HG02884 (cell line): ENCODE measurements around the gene ZG16.

Experiments
- ATAC-seq: cut with Tn5 transposase; IDR thresholded peaks from one replicate; pipeline ENCODE4 v1.9.1; 2021; ENCODE audit warnings: mild to moderate bottlenecking, moderate library complexity; ENCODE audit not compliant: unreplicated experiment

Gene ZG16

DNA sequence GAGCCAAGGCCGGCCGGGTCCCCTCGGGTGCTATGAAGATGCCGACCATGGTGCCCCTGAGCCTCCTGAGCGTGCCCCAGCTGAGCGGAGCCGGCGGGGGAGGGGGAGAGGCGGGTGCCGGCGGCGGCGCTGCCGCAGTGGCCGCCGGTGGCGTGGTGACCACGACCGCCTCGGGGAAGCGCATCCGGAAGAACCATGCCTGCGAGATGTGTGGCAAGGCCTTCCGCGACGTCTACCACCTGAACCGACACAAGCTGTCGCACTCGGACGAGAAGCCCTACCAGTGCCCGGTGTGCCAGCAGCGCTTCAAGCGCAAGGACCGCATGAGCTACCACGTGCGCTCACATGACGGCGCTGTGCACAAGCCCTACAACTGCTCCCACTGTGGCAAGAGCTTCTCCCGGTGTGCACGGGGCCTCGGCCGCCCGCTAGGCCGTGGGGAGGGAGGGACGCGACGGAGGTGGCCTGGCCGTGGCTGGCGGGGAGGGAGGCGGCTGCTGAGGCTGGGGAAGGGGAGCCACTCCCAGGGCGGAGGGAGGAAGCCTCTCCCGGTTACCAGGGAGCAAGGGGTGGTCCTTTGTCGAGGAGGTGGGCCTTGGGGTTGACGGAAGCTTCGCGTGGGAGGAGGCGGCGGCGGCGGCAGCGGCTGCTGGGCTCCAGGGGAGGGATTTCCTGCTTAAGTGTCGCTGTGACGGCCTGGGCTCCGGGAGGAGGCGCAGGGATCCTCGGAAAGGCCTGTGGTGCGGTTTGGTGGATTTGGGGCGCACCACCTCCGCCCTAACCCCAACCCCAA, 29.6 kb downstream of the ZG16 start:
- no peak for ATAC-seq

DNA sequence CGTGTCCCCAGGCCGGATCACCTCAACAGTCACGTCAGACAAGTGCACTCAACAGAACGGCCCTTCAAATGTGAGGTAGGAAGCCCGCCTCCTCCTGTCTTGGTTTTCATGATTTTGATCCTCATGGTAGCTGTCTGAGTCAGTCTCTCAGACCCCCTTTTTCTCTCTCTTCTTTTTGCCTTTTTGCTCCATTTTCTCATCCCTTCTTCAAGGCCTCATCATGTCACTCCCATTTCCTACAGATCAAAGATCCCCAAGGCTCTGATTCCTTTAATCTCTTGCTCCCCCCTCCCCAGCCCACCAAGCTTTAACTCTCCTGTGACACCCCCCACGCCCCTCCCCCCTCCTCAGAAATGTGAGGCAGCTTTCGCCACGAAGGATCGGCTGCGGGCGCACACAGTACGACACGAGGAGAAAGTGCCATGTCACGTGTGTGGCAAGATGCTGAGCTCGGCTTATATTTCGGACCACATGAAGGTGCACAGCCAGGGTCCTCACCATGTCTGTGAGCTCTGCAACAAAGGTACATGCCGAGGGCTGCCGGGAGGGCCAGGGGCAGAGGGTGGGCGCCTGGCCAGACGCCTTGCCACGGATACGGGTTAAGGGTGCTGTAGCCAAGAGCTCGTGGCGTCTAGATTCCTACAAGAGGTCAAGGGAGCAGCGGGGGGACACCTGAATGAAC, 30.3 kb downstream of the ZG16 start:
- no peak for ATAC-seq

DNA sequence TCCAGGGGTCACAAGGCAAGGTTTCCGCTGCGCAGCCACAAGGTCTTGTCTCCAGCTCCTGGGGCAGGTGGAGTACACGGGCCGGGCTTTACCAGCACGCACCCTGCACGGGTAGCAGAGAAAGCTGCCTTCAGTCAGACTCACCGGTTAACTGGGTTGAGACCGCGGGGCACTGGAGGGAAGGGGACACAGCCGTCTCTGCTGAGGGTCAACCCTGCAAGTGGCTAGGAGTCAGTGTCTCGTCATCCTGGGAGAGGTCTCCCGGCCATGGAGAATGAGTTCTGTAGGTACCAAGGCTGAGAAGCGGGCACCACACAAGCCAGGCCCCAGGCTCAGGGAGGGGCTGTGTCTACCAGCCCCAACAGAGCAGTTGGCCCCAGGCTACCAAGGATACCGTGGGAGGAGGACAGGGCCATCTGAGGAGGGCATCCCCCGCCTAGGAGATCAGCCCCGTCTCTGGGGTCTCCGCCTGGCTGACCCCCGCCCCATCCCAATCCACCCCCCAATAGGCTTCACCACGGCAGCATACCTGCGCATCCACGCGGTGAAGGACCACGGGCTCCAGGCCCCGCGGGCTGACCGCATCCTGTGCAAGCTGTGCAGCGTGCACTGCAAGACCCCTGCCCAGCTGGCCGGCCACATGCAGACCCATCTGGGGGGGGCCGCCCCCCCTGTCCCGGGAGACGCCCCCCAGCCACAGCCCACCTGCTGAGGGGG, 31.1 kb downstream of the ZG16 start:
- no peak for ATAC-seq

DNA sequence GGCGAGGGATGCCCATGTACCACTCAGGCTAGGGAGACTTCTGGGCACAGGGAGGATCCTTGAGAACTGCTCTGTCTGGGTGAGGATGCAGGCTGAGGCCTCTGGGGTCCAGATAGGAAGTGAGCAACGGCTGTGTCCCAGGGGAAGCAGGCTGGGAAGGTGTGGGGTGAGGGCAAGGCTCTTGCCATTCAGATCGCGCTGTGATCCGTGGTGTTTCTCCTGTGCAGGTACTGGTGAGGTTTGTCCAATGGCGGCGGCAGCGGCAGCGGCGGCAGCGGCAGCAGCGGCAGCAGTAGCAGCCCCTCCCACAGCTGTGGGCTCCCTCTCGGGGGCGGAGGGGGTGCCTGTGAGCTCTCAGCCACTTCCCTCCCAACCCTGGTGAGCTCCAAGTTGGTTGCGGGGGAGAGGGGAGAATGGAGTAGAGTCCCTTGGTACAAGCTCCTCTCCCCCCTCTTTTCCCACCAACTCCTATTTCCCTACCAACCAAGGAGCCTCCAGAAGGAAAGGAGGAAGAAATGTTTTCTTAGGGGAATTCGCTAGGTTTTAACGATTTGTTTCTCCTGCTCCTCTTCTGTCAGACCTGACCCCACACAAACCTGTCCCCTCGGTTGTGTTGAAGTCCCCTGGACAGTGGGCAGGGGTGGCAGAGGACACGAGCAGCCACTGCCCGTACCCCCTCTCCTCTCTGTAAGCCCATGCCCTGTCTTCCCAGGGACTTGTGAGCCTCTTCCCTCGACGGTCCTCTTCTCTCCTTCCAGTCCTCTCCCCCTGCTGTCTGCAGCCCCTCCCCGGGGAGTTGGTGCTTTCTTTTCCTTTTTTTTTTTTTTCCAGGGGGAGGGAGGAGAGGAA, 32.0 kb downstream of the ZG16 start:
- ATAC-seq: no peak

DNA sequence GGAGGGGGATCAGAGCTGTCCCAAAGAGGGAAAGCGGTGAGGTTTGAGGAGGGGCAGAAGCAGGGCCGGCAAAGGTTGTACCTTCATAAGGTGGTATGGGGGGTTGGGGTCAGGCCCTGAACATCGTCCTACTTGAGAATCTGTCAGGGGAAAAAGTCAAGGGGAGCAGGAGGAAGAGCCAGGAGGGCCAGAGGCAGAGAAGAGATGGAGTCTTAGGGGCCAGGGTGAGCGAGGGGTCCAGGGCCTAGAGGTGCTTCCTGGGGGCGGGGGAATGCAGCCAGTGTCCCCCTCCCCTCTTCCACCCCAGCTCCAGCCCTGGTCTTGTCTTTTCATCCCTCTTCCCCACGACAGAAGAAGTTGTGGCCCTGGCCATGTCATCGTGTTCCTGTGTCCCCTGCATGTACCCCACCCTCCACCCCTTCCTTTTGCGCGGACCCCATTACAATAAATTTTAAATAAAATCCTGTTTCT, 32.7 kb downstream of the ZG16 start:
- no peak for ATAC-seq

DNA sequence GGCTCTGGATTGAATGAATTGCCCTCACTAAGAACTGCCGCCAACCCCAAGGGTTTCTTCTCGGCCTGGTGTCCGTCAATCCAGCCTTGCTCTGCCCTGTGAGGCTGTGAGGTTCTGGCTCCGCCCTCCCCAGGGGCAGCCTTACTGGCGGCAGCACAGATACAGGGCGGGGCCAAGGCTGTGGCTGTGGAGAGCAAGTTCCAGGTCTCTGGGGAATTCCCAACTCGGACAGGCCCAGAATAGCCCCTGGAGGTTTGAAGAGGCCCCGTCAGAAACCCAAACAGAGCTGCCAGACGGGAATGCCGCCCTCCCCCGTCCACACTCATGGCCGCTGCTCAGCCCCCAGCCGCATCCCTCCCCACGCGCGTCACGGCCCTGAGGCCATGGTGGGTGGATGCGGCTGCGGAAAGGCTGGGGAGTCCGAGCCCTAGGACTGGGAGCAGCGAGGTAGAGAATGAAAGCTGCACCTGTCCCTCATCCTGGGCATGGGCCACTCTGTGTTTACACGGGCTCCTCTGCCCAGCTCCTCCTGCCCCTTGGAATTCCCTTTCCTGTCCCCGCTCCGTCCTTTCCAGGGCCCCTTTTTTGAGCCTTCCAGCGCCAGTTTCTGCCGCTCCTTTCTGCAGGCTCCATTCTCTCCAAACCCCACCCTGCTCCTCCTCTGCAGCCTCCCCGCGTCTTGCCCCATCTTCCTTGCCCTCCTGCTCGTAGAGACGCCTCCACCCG, 33.3 kb downstream of the ZG16 start:
- peak; percentile 36 for ATAC-seq

DNA sequence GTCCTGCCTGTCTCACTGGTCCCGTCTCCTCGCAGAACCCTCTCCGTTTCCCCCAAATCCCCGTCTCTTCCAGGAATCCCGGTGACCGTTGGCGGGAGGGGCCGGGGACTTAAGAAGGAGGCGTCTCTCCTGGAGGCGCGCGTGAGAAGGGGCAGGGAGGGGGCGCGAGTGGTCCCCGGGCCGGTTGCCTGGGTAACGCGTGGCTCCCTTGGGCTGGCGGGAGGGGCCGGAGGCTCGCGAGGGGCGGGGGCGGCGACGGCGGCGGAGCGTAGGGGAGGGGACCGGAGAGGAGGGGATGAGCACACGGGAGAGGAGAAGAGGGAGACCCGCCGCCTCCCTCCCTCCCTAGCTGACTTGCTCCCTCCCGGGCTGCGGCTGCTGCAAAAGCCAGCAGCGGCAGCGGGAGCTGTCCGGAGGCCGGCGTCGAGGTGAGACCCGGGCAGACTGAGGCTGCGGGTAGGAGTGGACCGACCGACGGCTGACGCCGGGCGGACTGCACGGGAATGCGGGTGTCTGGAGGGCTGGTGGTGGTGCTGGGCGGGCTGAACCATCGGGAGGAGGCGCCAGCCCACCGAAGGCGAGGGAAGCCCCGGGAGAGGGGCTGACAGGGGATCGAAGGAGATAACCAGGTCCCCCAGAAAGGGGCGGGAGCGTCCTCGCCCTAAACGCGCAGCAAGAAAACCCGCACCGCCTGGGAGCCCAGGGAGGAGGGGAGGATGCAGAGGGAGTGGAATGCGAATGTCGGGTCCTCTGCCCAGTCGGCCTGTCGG, 34.0 kb downstream of the ZG16 start, which contains the start of gene PRRT2:
Gene PRRT2, plus strand, starts transcription at position 298 of the 770 bp plus-strand sequence. CDS start 862 bp downstream, outside the sequence.
- ATAC-seq: no peak

DNA sequence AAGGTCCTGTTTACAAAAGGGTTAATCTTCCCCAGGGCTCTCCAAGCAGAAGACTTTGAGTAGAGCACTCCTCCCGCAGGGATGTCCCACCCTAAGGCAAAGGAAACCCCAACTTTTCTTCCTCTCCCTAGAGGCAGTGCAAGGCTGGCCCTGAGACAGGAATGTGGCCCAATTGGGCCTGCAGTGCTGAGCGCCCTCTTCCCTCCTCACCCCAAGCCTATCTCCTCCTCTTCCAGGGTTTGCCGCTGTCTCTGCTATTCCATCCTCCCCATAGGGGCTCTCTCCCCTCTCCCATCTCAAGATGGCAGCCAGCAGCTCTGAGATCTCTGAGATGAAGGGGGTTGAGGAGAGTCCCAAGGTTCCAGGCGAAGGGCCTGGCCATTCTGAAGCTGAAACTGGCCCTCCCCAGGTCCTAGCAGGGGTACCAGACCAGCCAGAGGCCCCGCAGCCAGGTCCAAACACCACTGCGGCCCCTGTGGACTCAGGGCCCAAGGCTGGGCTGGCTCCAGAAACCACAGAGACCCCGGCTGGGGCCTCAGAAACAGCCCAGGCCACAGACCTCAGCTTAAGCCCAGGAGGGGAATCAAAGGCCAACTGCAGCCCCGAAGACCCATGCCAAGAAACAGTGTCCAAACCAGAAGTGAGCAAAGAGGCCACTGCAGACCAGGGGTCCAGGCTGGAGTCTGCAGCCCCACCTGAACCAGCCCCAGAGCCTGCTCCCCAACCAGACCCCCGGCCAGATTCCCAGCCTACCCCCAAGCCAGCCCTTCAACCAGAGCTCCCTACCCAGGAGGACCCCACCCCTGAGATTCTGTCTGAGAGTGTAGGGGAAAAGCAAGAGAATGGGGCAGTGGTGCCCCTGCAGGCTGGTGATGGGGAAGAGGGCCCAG, 34.9 kb downstream of the ZG16 start:
- no peak for ATAC-seq

DNA sequence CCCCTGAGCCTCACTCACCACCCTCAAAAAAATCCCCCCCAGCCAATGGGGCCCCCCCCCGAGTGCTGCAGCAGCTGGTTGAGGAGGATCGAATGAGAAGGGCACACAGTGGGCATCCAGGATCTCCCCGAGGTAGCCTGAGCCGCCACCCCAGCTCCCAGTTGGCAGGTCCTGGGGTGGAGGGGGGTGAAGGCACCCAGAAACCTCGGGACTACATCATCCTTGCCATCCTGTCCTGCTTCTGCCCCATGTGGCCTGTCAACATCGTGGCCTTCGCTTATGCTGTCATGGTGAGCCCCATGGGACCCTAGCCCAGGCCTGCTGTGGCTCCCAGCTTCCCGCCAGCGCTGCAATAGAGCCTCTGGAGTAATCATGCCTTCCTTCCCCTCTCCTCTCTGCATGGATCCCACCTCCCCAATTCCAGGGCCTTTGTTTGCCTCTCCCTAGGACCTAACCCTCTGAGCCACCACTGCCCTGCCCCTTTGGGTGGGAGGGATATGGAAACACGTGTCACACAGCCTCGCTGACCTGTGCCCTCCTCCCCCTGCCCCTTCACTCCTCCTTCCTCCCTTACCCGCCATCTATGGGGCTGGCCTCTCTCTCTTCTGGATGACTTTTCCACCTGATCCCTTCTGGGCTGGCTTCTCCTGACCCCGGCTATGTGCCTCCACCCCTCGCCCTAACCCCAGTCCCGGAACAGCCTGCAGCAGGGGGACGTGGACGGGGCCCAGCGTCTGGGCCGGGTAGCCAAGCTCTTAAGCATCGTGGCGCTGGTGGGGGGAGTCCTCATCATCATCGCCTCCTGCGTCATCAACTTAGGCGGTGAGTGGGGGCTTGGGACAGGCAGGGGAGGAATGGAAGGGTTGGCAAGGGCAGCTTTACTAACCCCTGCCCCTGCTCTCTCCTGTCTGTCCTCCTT, 35.8 kb downstream of the ZG16 start:
- no peak for ATAC-seq

DNA sequence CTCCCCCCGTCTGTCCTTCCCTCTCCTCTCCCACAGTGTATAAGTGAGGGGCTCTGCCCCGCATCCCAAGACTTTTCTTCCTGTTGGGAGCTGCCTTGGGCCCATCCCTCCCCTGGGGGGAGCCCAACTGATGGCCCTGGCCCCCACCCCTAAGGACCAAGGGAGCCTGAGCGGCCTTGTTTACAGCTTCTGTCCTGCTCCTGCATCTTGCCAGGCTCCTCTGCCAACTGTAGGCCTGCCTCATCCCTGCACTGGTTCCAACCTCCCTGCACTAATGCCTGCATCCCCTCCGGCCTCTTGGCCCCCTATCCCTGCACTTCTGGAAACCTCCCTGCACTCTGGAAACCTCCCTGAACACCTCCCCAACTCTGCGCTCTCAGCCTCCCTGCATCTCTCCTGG, 36.5 kb downstream of the ZG16 start:
- no peak for ATAC-seq

DNA sequence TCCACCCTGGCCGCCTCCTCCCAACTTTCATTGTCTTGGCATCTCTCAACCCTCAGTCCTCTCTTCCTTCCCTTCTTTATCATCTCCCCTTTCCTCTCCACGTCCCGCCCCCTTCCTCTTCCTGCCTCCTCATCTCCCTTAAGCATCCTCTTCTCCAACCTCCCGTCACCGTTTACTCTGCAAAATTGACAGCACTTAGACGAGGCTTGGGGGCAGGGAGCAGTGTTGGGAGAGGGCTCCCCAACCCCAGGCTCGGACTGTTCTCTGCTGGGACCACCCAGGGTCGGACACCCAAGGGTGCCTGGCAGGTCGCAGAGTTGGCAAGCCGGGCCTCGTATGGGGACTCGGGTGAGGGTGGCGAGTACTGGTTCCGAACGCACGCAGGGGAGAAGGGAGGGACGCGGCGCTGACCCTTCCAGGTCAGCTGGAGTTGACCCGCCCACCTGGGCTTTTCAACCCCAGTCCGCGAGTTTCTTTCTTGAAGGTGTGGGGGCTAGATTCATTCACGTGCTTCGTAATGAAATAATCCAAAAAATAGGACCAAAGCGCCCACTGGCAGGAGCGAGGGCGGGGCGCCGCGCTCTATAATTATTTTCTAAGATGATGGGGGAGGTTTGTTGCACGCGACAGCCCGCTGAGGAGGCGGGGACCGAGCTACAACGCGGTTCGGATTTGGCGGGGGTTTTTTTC, 37.1 kb downstream of the ZG16 start:
- no peak for ATAC-seq

DNA sequence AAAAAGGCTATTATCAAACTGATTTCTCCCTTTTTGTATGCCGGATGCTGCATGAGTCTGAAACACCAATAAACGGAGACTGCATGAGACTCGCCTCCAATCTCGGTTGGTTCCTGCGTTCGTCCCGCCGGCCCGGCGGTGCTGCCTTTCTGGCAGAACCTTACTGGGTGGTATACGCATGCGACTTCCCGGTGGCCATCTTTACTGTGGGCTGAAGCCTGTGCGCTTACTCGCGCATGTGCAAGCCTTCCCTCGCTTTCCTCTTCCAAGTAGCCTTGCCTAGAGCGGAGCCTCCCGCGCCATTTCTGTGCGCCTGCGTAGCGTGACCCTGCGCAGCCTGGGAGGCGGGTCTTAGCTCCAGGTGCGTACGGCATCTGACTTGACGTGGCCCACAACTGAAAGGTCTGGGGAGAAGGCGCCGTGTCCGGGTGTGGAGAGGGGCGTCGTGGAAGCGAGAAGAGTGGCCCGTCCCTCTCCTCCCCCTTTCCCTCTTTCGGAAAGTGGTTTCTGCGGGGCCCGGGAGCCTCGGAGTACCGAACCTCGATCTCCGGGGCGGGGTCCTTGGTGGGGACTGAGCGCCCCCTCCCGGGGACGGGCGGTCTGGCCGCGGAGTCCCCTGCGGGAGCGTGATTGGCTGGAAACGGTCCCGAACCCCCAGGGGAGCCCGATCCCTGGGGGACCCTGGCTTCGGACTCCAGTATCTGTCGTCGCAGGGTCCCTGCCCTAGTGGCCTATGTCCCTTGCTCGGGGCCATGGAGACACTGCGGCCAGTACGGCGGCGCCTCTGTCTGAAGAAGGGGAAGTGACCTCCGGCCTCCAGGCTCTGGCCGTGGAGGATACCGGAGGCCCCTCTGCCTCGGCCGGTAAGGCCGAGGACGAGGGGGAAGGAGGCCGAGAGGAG, 38.0 kb downstream of the ZG16 start, which contains the start of gene PAGR1:
Gene PAGR1, plus strand, starts transcription at position 360 of the 901 bp plus-strand sequence. Its CDS starts 374 bp downstream, at position 734.
- ATAC-seq: peak; percentile 46

DNA sequence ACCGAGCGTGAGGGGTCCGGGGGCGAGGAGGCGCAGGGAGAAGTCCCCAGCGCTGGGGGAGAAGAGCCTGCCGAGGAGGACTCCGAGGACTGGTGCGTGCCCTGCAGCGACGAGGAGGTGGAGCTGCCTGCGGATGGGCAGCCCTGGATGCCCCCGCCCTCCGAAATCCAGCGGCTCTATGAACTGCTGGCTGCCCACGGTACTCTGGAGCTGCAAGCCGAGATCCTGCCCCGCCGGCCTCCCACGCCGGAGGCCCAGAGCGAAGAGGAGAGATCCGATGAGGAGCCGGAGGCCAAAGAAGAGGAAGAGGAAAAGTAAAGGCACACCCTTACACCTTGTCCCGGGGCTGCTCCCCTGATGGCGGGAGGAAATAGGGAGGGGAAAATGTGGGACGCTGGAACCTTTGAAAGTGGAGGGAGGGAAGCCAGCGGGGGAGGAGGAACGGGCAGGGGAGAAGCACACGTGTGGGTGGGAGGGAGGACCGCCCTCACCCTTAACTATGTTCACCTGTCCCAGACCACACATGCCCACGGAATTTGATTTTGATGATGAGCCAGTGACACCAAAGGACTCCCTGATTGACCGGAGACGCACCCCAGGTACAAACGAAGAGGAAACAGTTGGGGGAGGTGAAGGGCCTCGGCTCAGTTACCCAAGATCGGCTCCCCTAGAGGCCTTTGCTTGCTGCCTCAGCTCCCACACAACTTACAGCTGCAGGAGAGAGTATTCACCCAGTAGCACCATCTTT, 38.8 kb downstream of the ZG16 start:
- ATAC-seq: peak; percentile 7

DNA sequence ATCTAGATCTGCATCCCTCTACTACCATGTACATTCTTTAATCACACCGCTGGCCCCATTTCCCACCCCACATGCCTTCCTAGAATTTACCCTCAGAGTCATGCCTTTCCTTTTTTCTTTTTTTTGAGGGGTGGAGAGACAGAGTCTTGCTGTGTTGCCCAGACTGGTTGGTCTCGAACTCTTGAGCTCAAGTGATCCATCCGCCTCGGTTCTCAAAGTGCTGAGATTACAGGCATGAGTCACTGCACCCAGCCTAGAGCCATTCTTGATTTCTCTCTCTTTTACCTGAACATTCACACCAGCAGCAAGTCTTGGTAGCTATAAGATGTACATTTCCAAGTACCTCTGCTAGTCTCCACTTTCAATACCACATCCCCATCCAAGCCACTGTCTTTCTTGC, 40.0 kb downstream of the ZG16 start:
- no peak for ATAC-seq

DNA sequence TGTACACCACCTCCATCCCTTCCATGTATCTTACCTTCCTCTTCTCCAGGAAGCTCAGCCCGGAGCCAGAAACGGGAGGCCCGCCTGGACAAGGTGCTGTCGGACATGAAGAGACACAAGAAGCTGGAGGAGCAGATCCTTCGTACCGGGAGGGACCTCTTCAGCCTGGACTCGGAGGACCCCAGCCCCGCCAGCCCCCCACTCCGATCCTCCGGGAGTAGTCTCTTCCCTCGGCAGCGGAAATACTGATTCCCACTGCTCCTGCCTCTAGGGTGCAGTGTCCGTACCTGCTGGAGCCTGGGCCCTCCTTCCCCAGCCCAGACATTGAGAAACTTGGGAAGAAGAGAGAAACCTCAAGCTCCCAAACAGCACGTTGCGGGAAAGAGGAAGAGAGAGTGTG, 41.5 kb downstream of the ZG16 start:
- ATAC-seq: no peak
